Upper lobe of left lung (tissue), 6 donors: Measurements from ENCODE around the gene KCNF1. TPM values are rescaled to one million over a fixed set of nuclear protein-coding genes. Genes with fewer than 3 reads are reported as not detected.

Source experiments
- ATAC-seq, 2 donors: fragments of 200-7000 bp; cut with Tn5 transposase; one replicate each; pipeline ENCODE4 v1.9.1; 2022; ENCODE audit warnings: mild to moderate bottlenecking in 2 of 2, moderate library complexity in 2 of 2; ENCODE audit not compliant: low FRiP score in 2 of 2
- DNase-seq, 2 donors: peaks; one replicate each; pipeline ENCODE4 v3.0.0-alpha.2; 2019 to 2020
- H3K27ac ChIP-seq, 4 donors: fragments of 200-600 bp; sonication (generic); one replicate each; pipeline ENCODE4 v1.5.1; 2016 to 2019
- H3K27me3 ChIP-seq, 4 donors: fragments of 200-600 bp; sonication (generic); one replicate each; pipeline ENCODE4 v1.5.1; 2017 to 2019
- H3K36me3 ChIP-seq, 4 donors: fragments of 200-600 bp; sonication (generic); one replicate each; pipeline ENCODE4 v1.5.1; 2016 to 2019
- H3K4me1 ChIP-seq, 4 donors: fragments of 200-600 bp; sonication (generic); one replicate each; pipeline ENCODE4 v1.5.1; 2018 to 2019
- H3K4me3 ChIP-seq, 4 donors: fragments of 200-600 bp; sonication (generic); one replicate each; pipeline ENCODE4 v1.5.1; 2017 to 2019; ENCODE audit warnings: mild to moderate bottlenecking in 2 of 4, moderate library complexity in 1 of 4
- H3K9me3 ChIP-seq, 4 donors: fragments of 200-600 bp; sonication (generic); one replicate each; pipeline ENCODE4 v1.5.1; 2018 to 2019
- EP300 ChIP-seq, 4 donors: sonication (generic); formaldehyde crosslinking; IDR thresholded peaks; one replicate each; pipeline ENCODE4 v1.5.1; 2017; ENCODE audit warnings: antibody characterized with exemption in 4 of 4, control low read depth in 2 of 4
- POLR2A ChIP-seq, 4 donors: fragments of 450-650 bp; IDR thresholded peaks; one replicate each; pipeline ENCODE4 v1.5.1; 2016 to 2017; ENCODE audit warnings: antibody characterized with exemption in 4 of 4, mild to moderate bottlenecking in 2 of 4
- POLR2AphosphoS5 ChIP-seq, 2 donors: sonication (generic); formaldehyde crosslinking; IDR thresholded peaks; one replicate each; pipeline ENCODE4 v1.5.1; 2017; ENCODE audit warnings: antibody characterized with exemption in 2 of 2
- WGBS, 2 donors: methylation state at CpG; one replicate each; pipeline ENCODE4 v1.1.5; 2017 to 2018; 5-methylcytosine and 5-hydroxymethylcytosine counted together
- total RNA-seq, 6 donors: library from RNA; depleted of rRNA in 4 of 6; stranded (reverse); fragments of >200 nt in 4 of 6; gene quantifications; one replicate each; pipeline versions ENCODE4 v1.1.0 to v1.2.1, GENCODE V29; 2016 to 2021
- TF ChIP-seq, protein P1 (sequence below), 6 experiments: fragments of 450-650 bp in 4 of 6; fragments of 200-600 bp in 2 of 6; sonication (generic) in 2 of 6; IDR thresholded peaks; one replicate each; pipeline ENCODE4 v1.5.1; 2016 to 2019; ENCODE audit warnings: antibody characterized with exemption in 6 of 6
- donor health status: DM: no; HTN: no; CAD: no; lungs with moderate emphysema.
- donor health status: DM: no; HTN: yes; CAD: no; lungs with severe emphysema.

KCNF1 gene
- total RNA-seq, 6 donors from 2014 or later, result 0.15 to 1.1 TPM; not detected in 4

DNA sequence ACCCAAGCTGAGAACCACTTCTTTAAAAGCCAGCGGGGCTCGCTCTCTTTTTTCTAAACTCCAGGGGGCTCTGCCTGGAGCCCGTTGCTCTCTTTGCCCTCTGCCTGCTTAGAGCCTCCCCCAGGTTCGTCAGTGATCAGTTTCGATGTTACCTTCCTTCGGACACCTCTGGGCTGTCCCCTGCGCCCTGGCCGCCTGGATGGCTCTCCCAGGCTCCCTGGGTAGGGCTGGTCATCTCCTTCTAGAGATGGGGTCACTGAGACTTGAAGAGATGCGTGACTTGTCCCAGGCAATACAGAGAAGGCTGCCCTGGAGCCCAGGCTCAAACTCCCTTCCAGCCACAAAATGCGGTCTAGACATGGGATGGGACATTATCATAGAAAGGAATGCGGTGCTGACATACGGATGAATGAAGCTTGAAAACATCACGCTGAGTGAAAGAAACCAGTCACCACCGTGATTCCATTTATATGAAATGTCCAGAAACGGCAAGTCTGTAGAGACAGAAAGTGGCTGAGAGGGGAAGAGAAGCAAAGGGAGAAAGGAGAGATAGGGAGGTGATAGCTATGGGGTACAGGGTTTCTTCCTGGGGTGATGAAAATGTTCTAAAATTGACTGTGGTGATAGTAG is 14.6 kb downstream of the KCNF1 start:
- DNase-seq (no peak), ATAC-seq (no peak)
- Histone ChIP-seq H3K4me1 (no peaks in the 10 kb centered on the region), H3K27me3 (no peaks in the 10 kb centered on the region), H3K27ac (no peak overlapping the region), H3K9me3 (no peaks in the 10 kb centered on the region), H3K36me3 (no peaks in the 10 kb centered on the region), H3K4me3 (no peak overlapping the region)
- WGBS, 2 donors, result 69 to 75% methylated on average over 15 of the region's 15 CpGs
- TF ChIP-seq EP300 (IDR thresholded peaks at IDR 0.05) (no peak), POLR2AphosphoS5 (IDR thresholded peaks at IDR 0.05) (no peak), POLR2A (IDR thresholded peaks at IDR 0.05) (no peak)
- TF ChIP-seq, protein P1, sequence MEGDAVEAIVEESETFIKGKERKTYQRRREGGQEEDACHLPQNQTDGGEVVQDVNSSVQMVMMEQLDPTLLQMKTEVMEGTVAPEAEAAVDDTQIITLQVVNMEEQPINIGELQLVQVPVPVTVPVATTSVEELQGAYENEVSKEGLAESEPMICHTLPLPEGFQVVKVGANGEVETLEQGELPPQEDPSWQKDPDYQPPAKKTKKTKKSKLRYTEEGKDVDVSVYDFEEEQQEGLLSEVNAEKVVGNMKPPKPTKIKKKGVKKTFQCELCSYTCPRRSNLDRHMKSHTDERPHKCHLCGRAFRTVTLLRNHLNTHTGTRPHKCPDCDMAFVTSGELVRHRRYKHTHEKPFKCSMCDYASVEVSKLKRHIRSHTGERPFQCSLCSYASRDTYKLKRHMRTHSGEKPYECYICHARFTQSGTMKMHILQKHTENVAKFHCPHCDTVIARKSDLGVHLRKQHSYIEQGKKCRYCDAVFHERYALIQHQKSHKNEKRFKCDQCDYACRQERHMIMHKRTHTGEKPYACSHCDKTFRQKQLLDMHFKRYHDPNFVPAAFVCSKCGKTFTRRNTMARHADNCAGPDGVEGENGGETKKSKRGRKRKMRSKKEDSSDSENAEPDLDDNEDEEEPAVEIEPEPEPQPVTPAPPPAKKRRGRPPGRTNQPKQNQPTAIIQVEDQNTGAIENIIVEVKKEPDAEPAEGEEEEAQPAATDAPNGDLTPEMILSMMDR (IDR thresholded peaks at IDR 0.05), result no peak

DNA sequence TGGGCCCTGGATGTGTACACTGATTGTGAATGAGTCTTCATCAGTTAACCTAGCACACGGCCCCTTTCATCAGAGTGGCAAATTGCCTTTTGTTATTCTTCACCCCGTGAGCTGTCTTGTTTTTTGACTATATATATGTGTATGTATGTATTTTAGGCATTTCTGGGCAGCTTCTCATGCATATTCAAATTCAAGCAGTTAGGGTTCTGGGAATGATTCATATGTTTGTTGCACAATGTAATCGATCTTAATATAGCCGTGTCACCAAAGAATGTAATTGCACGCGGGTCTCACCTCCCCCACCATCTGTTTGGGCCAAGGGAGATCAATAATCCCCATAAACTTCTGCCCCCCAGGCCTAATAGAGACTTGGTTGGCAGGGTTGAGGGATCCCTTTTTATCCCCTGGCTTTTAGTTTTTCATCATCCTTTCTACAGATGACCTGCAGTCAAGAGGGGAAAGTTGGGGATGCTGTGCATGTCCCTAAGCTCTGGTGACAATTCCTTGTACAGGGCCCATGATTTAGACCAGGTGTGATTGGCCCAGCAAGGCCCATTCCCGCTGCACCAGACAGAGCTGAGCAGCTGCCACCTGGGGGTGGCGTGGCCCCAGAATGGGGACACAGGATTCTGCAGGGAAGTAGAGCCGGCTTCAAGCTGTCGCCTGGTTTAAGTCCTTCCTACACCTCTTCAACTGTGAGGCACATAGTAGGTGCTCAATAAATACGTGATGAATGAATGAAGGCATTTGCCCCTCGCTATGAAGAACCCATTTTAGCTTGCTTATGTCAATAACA is 19.2 kb downstream of the KCNF1 start:
- 84 to 85% methylated on average over 12 of the region's 12 CpGs for WGBS, 2 donors
- Histone ChIP-seq H3K4me1 (peaks cover 0 to 3% (median 0%) of the 10 kb centered on the region in 4 donors), H3K27ac (no peak overlapping the region), H3K9me3 (no peaks in the 10 kb centered on the region), H3K4me3 (no peak overlapping the region), H3K27me3 (no peaks in the 10 kb centered on the region), H3K36me3 (no peaks in the 10 kb centered on the region)
- DNase-seq (no peak), ATAC-seq (no peak)
- TF ChIP-seq EP300 (IDR thresholded peaks at IDR 0.05), result no peak
- no peak for TF ChIP-seq POLR2A (IDR thresholded peaks at IDR 0.05)

DNA sequence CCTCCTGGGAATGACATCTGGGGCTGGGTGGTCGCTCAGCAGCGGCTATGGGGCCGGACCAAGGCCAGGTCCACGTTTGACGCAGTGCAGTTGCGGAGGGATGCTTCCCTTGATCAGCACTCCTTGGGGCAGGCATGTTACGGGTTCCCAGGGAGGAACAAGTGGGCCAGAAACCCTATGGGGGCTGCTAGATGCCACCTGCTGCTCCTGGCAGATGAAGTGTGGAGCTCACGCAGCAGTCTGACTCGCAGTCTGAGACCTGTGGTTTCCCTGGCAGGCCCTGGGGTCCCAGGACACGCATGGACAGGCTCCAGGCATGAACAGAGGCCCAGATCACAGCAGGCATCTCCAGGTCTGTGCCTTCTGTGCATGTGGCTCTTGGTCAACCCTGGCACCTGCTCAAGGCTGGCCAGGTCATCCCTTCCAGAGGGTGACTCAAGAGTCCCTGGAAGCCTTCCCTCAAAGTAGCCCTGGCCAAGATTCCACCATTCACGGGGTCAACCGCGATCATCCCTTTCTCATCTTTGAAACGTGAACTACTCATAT is 20.0 kb downstream of the KCNF1 start:
- H3K27ac ChIP-seq, result no peak overlapping the region
- H3K27me3 ChIP-seq, result no peaks in the 10 kb centered on the region
- H3K9me3 ChIP-seq, result no peaks in the 10 kb centered on the region
- H3K4me1 ChIP-seq, result peaks cover 0 to 3% (median 0%) of the 10 kb centered on the region in 4 donors
- H3K36me3 ChIP-seq, result no peaks in the 10 kb centered on the region
- WGBS, 2 donors, result 87 to 91% methylated on average over 13 of the region's 14 CpGs
- peak in 1 of 2 donors; percentile 40 for TF ChIP-seq POLR2AphosphoS5 (IDR thresholded peaks at IDR 0.05)
- no peak for TF ChIP-seq EP300 (IDR thresholded peaks at IDR 0.05)
- DNase-seq, result no peak
- no peak overlapping the region for H3K4me3 ChIP-seq
- no peak for ATAC-seq

DNA sequence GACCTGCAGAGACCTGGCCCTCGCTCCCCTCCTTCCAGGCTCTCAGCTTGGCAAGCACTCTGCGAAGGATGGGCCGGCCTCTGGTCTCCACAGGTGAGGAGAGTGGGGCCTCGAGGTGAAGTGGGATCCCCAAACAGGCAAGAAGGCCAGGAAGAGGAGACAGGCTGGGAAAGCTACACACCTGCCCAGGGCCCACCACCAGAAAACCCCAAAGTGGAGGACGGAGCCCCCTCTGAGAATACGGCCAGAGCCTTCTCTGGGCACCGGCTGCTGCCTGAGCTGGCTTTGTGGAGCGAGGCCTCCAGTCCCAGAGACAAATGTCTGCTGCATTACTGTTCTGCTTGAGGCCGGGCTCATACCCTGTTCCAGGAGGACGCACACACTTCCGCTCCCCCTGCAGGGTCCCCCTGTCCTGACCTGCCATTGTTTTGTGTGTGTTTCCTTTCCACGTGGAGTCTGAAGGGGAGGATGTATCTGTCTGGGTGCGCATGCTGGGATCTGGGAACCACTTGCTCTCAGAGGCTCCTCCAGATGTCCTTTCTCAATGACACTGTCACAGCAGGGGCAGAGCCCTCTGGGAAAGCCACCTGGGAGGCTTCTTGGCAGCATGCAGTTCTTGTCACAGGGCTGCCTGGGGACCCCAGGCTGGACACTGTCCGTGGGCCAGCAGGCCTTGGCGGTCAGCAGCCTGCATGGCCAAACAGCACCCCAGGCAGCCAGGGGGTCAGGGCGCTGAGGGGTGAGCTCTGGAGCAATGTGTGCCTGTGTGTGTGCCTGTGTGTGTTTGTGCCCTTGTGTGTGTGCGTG is 20.8 kb downstream of the KCNF1 start:
- WGBS, 2 donors, result 58 to 79% methylated on average over 7 to 15 of the region's 17 CpGs
- no peak overlapping the region for H3K4me3 ChIP-seq
- H3K27ac ChIP-seq, result peak overlapping the region in 1 of 4 donors; percentile 10
- no peaks in the 10 kb centered on the region for H3K36me3 ChIP-seq
- no peak for DNase-seq
- peaks cover 0 to 3% (median 0%) of the 10 kb centered on the region in 4 donors for H3K4me1 ChIP-seq
- ATAC-seq, result peak in 1 of 2 donors; percentile 45
- no peaks in the 10 kb centered on the region for H3K9me3 ChIP-seq
- no peaks in the 10 kb centered on the region for H3K27me3 ChIP-seq
- TF ChIP-seq POLR2AphosphoS5 (IDR thresholded peaks at IDR 0.05) (peak; percentile 28 to 55), EP300 (IDR thresholded peaks at IDR 0.05) (no peak)

DNA sequence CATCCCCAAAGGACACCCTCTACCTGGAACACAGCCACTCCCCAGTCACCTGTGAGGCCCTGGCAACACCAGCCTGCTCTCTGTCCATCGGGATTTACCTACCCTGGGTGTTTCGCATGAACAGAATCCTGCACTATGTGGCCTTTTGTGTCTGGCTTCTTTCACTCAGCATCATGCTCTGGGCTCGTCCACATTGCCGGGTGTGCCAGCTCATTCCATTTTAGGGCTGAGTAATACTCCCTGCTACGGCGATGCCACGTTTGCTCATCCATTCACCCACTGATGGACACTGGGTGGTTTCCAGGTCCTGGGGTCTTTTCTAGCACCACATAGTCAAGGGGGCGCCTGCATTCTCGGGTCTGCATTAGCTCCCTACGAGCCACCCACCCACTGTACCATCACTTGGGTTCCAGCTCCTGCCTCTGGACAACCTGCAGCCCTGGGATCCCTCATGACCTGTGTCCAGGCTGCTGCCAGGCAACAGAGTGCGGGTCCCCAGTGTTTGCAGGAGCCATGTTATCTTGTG is 22.0 kb downstream of the KCNF1 start:
- no peaks in the 10 kb centered on the region for H3K27me3 ChIP-seq
- ATAC-seq (no peak), DNase-seq (no peak)
- H3K36me3 ChIP-seq, result no peaks in the 10 kb centered on the region
- H3K4me3 ChIP-seq, result no peak overlapping the region
- H3K4me1 ChIP-seq, result peaks cover 0 to 3% (median 0%) of the 10 kb centered on the region in 4 donors
- 88 to 97% methylated on average over 8 to 11 of the region's 11 CpGs for WGBS, 2 donors
- TF ChIP-seq EP300 (IDR thresholded peaks at IDR 0.05), result no peak
- TF ChIP-seq, protein P1 (IDR thresholded peaks at IDR 0.05), result no peak
- no peak for TF ChIP-seq POLR2A (IDR thresholded peaks at IDR 0.05)
- no peak for TF ChIP-seq POLR2AphosphoS5 (IDR thresholded peaks at IDR 0.05)
- H3K9me3 ChIP-seq, result peaks cover 0 to 4% (median 1%) of the 10 kb centered on the region in 4 donors
- H3K27ac ChIP-seq, result no peak overlapping the region
